ENCODE measurements around the gene GPHA2. TPM values are rescaled to one million over a fixed set of nuclear protein-coding genes. Genes with fewer than 3 reads are reported as not detected.

GPHA2 gene
- total and polyA plus RNA-seq, 10 of the 15 experiments (the other 5 are each of a cell fraction or from before 2014, with no cell fraction given): not detected

DNA sequence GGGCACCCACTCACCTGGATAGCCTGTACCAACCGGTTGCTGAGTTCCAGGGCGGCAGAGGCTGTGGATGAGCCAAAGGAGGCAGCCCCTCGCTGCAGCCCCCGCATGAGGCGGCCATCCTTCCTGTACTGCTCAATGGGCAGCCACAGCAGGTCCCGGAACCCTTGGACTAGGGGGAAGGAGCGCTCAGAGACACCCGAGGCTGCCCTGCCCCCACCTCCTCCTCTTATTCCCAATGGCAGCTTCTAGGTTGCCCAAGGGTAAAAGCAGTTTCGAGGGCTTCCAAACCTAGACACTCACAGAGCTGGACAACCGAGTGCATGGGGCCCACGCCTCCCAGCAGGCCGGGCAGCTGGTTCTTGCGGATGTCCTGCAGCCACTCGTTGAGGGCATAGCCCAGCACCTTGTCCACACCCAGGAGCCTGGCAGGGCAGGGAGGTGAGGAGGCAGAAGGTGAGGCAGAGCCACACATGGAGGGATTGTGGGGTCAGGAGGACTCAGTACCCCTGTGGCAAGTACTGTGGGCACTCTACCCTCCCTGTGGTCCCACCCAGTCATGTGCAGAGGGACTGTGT, 39.2 kb downstream of the GPHA2 start:
- Histone ChIP-seq H3K4me1 (ENCODE audit: control insufficient read depth, insufficient read depth, low read length) (peaks cover 9% of the 10 kb centered on the region), H3K27ac (ENCODE audit: control insufficient read depth, insufficient read depth) (no peak overlapping the region), H3K9ac (ENCODE audit: control insufficient read depth, insufficient read depth, low read length) (no peak overlapping the region), H2AFZ (ENCODE audit: control insufficient read depth, low read depth, low read length) (no peak overlapping the region), H3K4me3 (no peak overlapping the region), H3K4me2 (ENCODE audit: control insufficient read depth, insufficient read depth) (no peak overlapping the region), H3K79me2 (ENCODE audit: control insufficient read depth, insufficient read depth, low read length) (no peaks in the 10 kb centered on the region), H3K9me3 (replicated peaks; ENCODE audit: control insufficient read depth, insufficient read depth, low read length) (no peaks in the 10 kb centered on the region), H3K27me3 (replicated peaks in 1 of 2; ENCODE audit: control insufficient read depth in 2 of 2, insufficient read depth in 2 of 2, low read length in 1 of 2) (no peaks in the 10 kb centered on the region), H4K20me1 (ENCODE audit: control insufficient read depth, insufficient read depth) (no peaks in the 10 kb centered on the region), H3K36me3 (ENCODE audit: control insufficient read depth in 2 of 2, insufficient read depth in 2 of 2, low read length in 1 of 2) (peaks cover 0 to 3% of the 10 kb centered on the region in 2 experiments; a peak in 1 of 4 replicates)
- DNase-seq (ENCODE audit: low read depth, low spot score) (no peak), FAIRE-seq (no peak), ATAC-seq (no peak)
- POLR2A ChIA-PET: interaction anchor here (0.6 to 1.4 kb wide), 4 partner anchors 32 to 50 kb away, joined by 3 to 5 read pairs (median 4); no protein-coding TSS in a partner anchor
- CTCF ChIA-PET: interaction anchor here (0.5 to 30.0 kb wide), 4 partner anchors 40 to 238 kb away, joined by 3 to 1208 read pairs (median 4); partner anchors contain the start of genes CDC42BPG, SYVN1 and ZNHIT2
- TF ChIP-seq, protein P1, sequence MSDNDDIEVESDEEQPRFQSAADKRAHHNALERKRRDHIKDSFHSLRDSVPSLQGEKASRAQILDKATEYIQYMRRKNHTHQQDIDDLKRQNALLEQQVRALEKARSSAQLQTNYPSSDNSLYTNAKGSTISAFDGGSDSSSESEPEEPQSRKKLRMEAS (IDR thresholded peaks at IDR 0.05; ENCODE audit: low read depth, low read length): no peak
- TF ChIP-seq, protein P2, sequence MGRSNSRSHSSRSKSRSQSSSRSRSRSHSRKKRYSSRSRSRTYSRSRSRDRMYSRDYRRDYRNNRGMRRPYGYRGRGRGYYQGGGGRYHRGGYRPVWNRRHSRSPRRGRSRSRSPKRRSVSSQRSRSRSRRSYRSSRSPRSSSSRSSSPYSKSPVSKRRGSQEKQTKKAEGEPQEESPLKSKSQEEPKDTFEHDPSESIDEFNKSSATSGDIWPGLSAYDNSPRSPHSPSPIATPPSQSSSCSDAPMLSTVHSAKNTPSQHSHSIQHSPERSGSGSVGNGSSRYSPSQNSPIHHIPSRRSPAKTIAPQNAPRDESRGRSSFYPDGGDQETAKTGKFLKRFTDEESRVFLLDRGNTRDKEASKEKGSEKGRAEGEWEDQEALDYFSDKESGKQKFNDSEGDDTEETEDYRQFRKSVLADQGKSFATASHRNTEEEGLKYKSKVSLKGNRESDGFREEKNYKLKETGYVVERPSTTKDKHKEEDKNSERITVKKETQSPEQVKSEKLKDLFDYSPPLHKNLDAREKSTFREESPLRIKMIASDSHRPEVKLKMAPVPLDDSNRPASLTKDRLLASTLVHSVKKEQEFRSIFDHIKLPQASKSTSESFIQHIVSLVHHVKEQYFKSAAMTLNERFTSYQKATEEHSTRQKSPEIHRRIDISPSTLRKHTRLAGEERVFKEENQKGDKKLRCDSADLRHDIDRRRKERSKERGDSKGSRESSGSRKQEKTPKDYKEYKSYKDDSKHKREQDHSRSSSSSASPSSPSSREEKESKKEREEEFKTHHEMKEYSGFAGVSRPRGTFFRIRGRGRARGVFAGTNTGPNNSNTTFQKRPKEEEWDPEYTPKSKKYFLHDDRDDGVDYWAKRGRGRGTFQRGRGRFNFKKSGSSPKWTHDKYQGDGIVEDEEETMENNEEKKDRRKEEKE (IDR thresholded peaks at IDR 0.05): no peak
- TF ChIP-seq WRNIP1 (IDR thresholded peaks at IDR 0.05; ENCODE audit: borderline replicate concordance, low read depth, low read length) (no peak), MXI1 (IDR thresholded peaks at IDR 0.05; ENCODE audit: low read depth, low read length) (no peak), SMAD1 (IDR thresholded peaks at IDR 0.05; ENCODE audit: low read depth, partially characterized antibody) (no peak), RBBP5 (conservative IDR thresholded peaks at IDR 0.05) (no peak), ZNF217 (IDR thresholded peaks at IDR 0.05) (no peak), KDM1A (IDR thresholded peaks at IDR 0.05; ENCODE audit: borderline replicate concordance) (no peak), CBX3 (IDR thresholded peaks at IDR 0.05; ENCODE audit: borderline replicate concordance, low read depth) (no peak), BACH1 (IDR thresholded peaks at IDR 0.05; ENCODE audit: borderline replicate concordance) (no peak), YBX1 (IDR thresholded peaks at IDR 0.05) (no peak), CEBPB (IDR thresholded peaks at IDR 0.05; ENCODE audit: borderline replicate concordance in 1 of 2, low read depth in 2 of 2, low read length in 2 of 2) (no peak), CREB1 (IDR thresholded peaks at IDR 0.05; ENCODE audit: low read depth) (no peak), ZSCAN29 (IDR thresholded peaks at IDR 0.05) (no peak), BHLHE40 (IDR thresholded peaks at IDR 0.05; ENCODE audit: borderline replicate concordance in 1 of 2, low read depth in 2 of 2, low read length in 1 of 2) (no peak), GABPA (IDR thresholded peaks at IDR 0.05; ENCODE audit: low read depth) (no peak), ZNF622 (IDR thresholded peaks at IDR 0.05) (no peak)
- TF ChIP-seq, protein P3, sequence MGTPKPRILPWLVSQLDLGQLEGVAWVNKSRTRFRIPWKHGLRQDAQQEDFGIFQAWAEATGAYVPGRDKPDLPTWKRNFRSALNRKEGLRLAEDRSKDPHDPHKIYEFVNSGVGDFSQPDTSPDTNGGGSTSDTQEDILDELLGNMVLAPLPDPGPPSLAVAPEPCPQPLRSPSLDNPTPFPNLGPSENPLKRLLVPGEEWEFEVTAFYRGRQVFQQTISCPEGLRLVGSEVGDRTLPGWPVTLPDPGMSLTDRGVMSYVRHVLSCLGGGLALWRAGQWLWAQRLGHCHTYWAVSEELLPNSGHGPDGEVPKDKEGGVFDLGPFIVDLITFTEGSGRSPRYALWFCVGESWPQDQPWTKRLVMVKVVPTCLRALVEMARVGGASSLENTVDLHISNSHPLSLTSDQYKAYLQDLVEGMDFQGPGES (IDR thresholded peaks at IDR 0.05): no peak
- TF ChIP-seq, protein P4, sequence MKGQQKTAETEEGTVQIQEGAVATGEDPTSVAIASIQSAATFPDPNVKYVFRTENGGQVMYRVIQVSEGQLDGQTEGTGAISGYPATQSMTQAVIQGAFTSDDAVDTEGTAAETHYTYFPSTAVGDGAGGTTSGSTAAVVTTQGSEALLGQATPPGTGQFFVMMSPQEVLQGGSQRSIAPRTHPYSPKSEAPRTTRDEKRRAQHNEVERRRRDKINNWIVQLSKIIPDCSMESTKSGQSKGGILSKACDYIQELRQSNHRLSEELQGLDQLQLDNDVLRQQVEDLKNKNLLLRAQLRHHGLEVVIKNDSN (IDR thresholded peaks at IDR 0.05; ENCODE audit: borderline replicate concordance, extremely low read length, insufficient read depth, low read depth, low read length): no peak
- SMC1A ChIA-PET (ENCODE audit: uncharacterized antibody, unreplicated experiment): interaction anchor here (4.1 to 7.2 kb wide), 2 partner anchors 47 to 48 kb away, joined by 18 to 138 read pairs; no protein-coding TSS in a partner anchor
- BruUV-seq (replicated peaks): no TSS peak
- RAD21 ChIA-PET (ENCODE audit: unreplicated experiment): interaction anchor here (1.0 to 5.7 kb wide), 3 partner anchors 24 to 52 kb away, joined by 3 to 101 read pairs (median 4); partner anchors contain the start of gene CDC42BPG
- intact Hi-C loops (cut with micrococcal nuclease; ENCODE audit: unreplicated experiment) (no loop called here), in situ Hi-C loops (cut with MboI) (no loop called here)
- 83% methylated on average over 14 of the region's 14 CpGs for WGBS (ENCODE audit: insufficient coverage, insufficient replicate concordance, low lambda C conversion rate, missing lambda C conversion rate)

Data from GM12878 (cell line).